K562 (cell line): ENCODE results near the gene CD276. TPM values are rescaled to one million over a fixed set of nuclear protein-coding genes. Genes with fewer than 3 reads are reported as not detected.
"Not testable (repeated sequence)": the region's sequence is repeated elsewhere in the genome, so short reads cannot be mapped to it uniquely, and the experiment has no call there.

Experiments
- ATAC-seq: fragments of 200-7000 bp; cut with Tn5 transposase; 3 replicates; pipeline ENCODE4 v1.9.1; 2020; ENCODE audit warnings: moderate library complexity
- BruUV-seq: library from RNA; stranded (reverse); fragments of 400-500 nt; replicated peaks from 2 replicates; lab custom pipeline; 2021; lab: Mats Ljungman, UMichigan
- CTCF ChIA-PET: fragments of 300-600 bp; formaldehyde crosslinking; extraction: SDS; loops from one replicate; lab custom pipeline; 2021; ENCODE audit warnings: low intra/inter-chr PET ratio; lab: Yijun Ruan, JAX
- POLR2A ChIA-PET: fragments of 300-600, 350-650 bp; sonication (Branson Sonifier 250); formaldehyde crosslinking; extraction: SDS; loops from one replicate; lab custom pipeline; 2021; ENCODE audit warnings: antibody characterized with exemption, inconsistent platforms; lab: Yijun Ruan, JAX
- DNase-seq, 4 experiments: peaks; one replicate each; pipeline versions ENCODE4 v3.0.0 to v3.0.0-alpha.2; 2011 to 2018; ENCODE audit warnings: low spot score in 3 of 4, mixed read lengths in 3 of 4; ENCODE audit errors: extremely low read depth in 1 of 4
- FAIRE-seq: peaks from 2 replicates; lab custom pipeline; 2011; peaks lifted over from hg19 to GRCh38; lab: Jason Lieb, UNC
- H2AFZ ChIP-seq: 2 replicates; pipeline ENCODE4 v1.6.0; 2011; ENCODE audit warnings: low read depth, low read length, control low read depth, inconsistent platforms
- H3K27ac ChIP-seq: fragments of 200-600 bp; 3 replicates; pipeline ENCODE4 v1.8.0; 2011; ENCODE audit warnings: low read depth, mild to moderate bottlenecking, control low read depth, inconsistent platforms, low read length, moderate library complexity, mixed read lengths; ENCODE audit errors: extremely low read depth
- H3K27me3 ChIP-seq, 2 experiments: fragments of 300-600 bp in 1 of 2; 2 replicates in 1 of 2; 3 replicates in 1 of 2; pipeline versions ENCODE4 v1.6.0 to v1.8.0; 2011; ENCODE audit warnings: inconsistent platforms in 2 of 2, low read length in 2 of 2, mild to moderate bottlenecking in 1 of 2, mixed read lengths in 1 of 2, moderate library complexity in 1 of 2; ENCODE audit not compliant: control insufficient read depth in 2 of 2, insufficient read depth in 2 of 2
- H3K36me3 ChIP-seq: fragments of 300-600 bp; 3 replicates; pipeline ENCODE4 v1.8.0; 2011; ENCODE audit warnings: mild to moderate bottlenecking, low read length, inconsistent platforms; ENCODE audit not compliant: control insufficient read depth, insufficient read depth
- H3K4me1 ChIP-seq, 2 experiments: fragments of 200-600 bp in 1 of 2; replicated peaks in 1 of 2; 2 replicates in 1 of 2; 3 replicates in 1 of 2; pipeline versions ENCODE4 v1.5.1 to v1.8.0; 2011; ENCODE audit warnings: inconsistent platforms in 2 of 2, low read length in 2 of 2, mild to moderate bottlenecking in 1 of 2, mixed read lengths in 1 of 2, moderate library complexity in 1 of 2; ENCODE audit not compliant: control insufficient read depth in 2 of 2, insufficient read depth in 2 of 2
- H3K4me2 ChIP-seq: 2 replicates; pipeline ENCODE4 v1.6.1; 2011; ENCODE audit warnings: low read length, control low read depth, inconsistent platforms, mixed read lengths; ENCODE audit not compliant: insufficient read depth
- H3K4me3 ChIP-seq: fragments of 200-600 bp; sonication (generic), shearing (Covaris generic); 2 replicates; pipeline ENCODE4 v1.5.1; 2016; ENCODE audit warnings: control low read depth, inconsistent platforms
- H3K79me2 ChIP-seq: fragments of 200-600 bp; 3 replicates; pipeline ENCODE4 v1.8.0; 2011; ENCODE audit warnings: low read length, inconsistent platforms; ENCODE audit not compliant: control insufficient read depth, insufficient read depth
- H3K9ac ChIP-seq, 2 experiments: 2 replicates each; pipeline versions ENCODE4 v1.6.0 to v1.6.1; 2011; ENCODE audit warnings: low read depth in 2 of 2, low read length in 2 of 2, control low read depth in 1 of 2, inconsistent platforms in 1 of 2, mild to moderate bottlenecking in 1 of 2, mixed read lengths in 1 of 2; ENCODE audit not compliant: insufficient read depth in 1 of 2
- H3K9me1 ChIP-seq: one replicate; pipeline ENCODE4 v1.6.0; 2011; ENCODE audit warnings: inconsistent platforms, mild to moderate bottlenecking, low read length, moderate library complexity; ENCODE audit not compliant: control insufficient read depth, insufficient read depth
- H3K9me3 ChIP-seq: replicated peaks from 2 replicates; pipeline ENCODE4 v1.5.1; 2011; ENCODE audit warnings: low read depth, low read length, inconsistent platforms; ENCODE audit not compliant: control insufficient read depth, insufficient read depth
- H4K20me1 ChIP-seq: replicated peaks from 2 replicates; pipeline ENCODE4 v1.6.1; 2011; ENCODE audit warnings: low read length, inconsistent platforms, mixed read lengths; ENCODE audit not compliant: control insufficient read depth, insufficient read depth
- MAZ ChIP-seq, 2 experiments: fragments of 450-650 bp in 1 of 2; sonication (generic) in 1 of 2; formaldehyde crosslinking; IDR thresholded peaks in 1 of 2; conservative IDR thresholded peaks in 1 of 2; 2 replicates each; pipeline versions ENCODE4 v1.4.0 to v1.5.0; 2020; ENCODE audit warnings: mild to moderate bottlenecking in 1 of 2, missing genetic modification reagents in 1 of 2
- RCOR1 ChIP-seq, 2 experiments: IDR thresholded peaks; 2 replicates each; pipeline ENCODE4 v1.6.1; 2012; ENCODE audit warnings: low read depth in 2 of 2, low read length in 2 of 2, borderline replicate concordance in 1 of 2, improper control_type of control experiment in 1 of 2
- WGBS: fragments of 100-300 bp; shearing (Covaris generic); methylation state at CpG from one replicate; pipeline ENCODE4 v1.1.6; 2016; ENCODE audit warnings: low coverage, mixed read lengths; ENCODE audit not compliant: insufficient coverage; ENCODE audit errors: missing lambda C conversion rate; 5-methylcytosine and 5-hydroxymethylcytosine counted together
- in situ Hi-C: fragments of 300-500 bp; cut with MboI; formaldehyde crosslinking; loops from 4 replicates; pipeline ENCODE4 v1.15.0; 2018; ENCODE audit warnings: inconsistent platforms, mixed read lengths
- intact Hi-C: fragments of 100-400 bp; cut with micrococcal nuclease; formaldehyde crosslinking; loops from 2 replicates; pipeline ENCODE4 v1.14.2; 2022
- polyA plus RNA-seq, 8 experiments: library from polyadenylated mRNA; depleted of rRNA in 4 of 8; stranded (reverse) in 5 of 8; unstranded in 3 of 8; fragments of >200 nt; fragmentation: Nextera tagmentation in 2 of 8; fragmentation: Illumina TruSeq in 1 of 8; extraction: Ambion mirVana in 2 of 8; extraction: Trizol in 1 of 8; gene quantifications; 2 replicates each; pipeline versions ENCODE4 v1.2.1 to v1.2.3, GENCODE V29; 2011 to 2014; ENCODE audit warnings: inconsistent platforms in 1 of 8, missing spikeins in 1 of 8
- total RNA-seq, 7 experiments: library from RNA; depleted of rRNA in 6 of 7; stranded (reverse); fragments of >200 nt in 6 of 7; fragmentation: Illumina TruSeq in 2 of 7; extraction: Trizol in 2 of 7; gene quantifications; 2 replicates each; pipeline versions ENCODE4 v1.2.1 to v1.2.3, GENCODE V29; 2011 to 2021; ENCODE audit warnings: low replicate concordance in 1 of 7
- TF ChIP-seq, protein P1 (sequence below): fragments of 450-650 bp; formaldehyde crosslinking; IDR thresholded peaks from 2 replicates; pipeline ENCODE4 v1.4.0; 2020; ENCODE audit warnings: mild to moderate bottlenecking, moderate library complexity
- TF ChIP-seq, protein P2 (sequence below), 3 experiments: IDR thresholded peaks in 2 of 3; conservative IDR thresholded peaks in 1 of 3; 2 replicates each; pipeline ENCODE4 v1.5.1; 2011 to 2012; ENCODE audit warnings: low read length in 3 of 3, mild to moderate bottlenecking in 3 of 3, control low read depth in 2 of 3, improper control_type of control experiment in 1 of 3, inconsistent platforms in 1 of 3, low read depth in 1 of 3, mixed read lengths in 1 of 3, moderate library complexity in 1 of 3; ENCODE audit not compliant: insufficient read depth in 2 of 3

The CD276 gene
- total and polyA plus RNA-seq, 9 of the 15 experiments (the other 6 are each of a cell fraction or from before 2014, with no cell fraction given), result 0.11 to 3.6 (median 2.3) TPM

DNA sequence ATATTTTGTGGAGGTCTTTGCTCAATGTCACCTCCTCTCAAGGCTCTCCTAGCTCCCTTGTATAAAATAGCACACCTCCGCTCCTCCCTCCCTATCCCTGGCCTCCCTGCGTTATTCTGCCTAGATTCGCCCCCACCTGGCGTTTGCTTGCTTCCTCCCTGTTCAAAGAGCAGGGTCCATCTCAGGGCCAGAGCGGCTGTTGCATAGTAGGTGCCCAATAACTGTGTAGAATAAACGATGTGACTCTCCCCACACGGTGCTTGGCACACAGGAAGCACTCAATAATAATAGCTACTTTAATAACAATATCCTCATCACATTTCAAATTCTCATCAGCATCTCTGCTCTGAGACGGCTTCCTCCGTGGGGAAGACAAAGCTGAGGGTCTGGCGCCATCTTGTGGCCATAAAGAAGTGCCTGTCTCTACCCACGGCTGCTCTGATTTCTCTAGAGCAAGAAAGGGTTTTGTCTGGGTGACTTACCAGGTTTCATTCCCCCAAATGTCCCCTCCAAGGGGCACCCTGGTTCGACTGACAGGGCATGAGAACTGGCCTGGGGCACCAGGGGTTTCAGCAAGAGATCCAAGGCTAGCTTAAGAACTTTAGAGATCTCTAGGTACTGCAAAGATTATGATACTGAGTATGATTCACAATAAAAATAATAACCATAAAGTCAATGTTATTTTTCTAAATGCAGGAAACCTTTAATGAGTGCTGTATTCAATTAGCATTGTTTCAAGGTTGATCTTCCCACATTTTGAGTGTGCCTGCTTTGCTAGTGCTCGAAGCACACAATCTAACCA, 16.1 kb downstream of the CD276 start (continued):
- TF ChIP-seq, protein P1, sequence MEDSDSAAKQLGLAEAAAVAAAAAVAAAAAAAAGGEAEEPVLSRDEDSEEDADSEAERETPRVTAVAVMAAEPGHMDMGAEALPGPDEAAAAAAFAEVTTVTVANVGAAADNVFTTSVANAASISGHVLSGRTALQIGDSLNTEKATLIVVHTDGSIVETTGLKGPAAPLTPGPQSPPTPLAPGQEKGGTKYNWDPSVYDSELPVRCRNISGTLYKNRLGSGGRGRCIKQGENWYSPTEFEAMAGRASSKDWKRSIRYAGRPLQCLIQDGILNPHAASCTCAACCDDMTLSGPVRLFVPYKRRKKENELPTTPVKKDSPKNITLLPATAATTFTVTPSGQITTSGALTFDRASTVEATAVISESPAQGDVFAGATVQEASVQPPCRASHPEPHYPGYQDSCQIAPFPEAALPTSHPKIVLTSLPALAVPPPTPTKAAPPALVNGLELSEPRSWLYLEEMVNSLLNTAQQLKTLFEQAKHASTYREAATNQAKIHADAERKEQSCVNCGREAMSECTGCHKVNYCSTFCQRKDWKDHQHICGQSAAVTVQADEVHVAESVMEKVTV (CRISPR knock-in tag), result peak; percentile 90
- TF ChIP-seq RCOR1 (IDR thresholded peaks at IDR 0.05; ENCODE audit: borderline replicate concordance in 1 of 2, low read depth in 2 of 2, low read length in 2 of 2), result 0 out of 4 replicates have a peak, but pooled peaks of 1 of the 2 experiments have one; percentile 42
- TF ChIP-seq, protein P2, sequence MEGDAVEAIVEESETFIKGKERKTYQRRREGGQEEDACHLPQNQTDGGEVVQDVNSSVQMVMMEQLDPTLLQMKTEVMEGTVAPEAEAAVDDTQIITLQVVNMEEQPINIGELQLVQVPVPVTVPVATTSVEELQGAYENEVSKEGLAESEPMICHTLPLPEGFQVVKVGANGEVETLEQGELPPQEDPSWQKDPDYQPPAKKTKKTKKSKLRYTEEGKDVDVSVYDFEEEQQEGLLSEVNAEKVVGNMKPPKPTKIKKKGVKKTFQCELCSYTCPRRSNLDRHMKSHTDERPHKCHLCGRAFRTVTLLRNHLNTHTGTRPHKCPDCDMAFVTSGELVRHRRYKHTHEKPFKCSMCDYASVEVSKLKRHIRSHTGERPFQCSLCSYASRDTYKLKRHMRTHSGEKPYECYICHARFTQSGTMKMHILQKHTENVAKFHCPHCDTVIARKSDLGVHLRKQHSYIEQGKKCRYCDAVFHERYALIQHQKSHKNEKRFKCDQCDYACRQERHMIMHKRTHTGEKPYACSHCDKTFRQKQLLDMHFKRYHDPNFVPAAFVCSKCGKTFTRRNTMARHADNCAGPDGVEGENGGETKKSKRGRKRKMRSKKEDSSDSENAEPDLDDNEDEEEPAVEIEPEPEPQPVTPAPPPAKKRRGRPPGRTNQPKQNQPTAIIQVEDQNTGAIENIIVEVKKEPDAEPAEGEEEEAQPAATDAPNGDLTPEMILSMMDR (IDR thresholded peaks at IDR 0.05 in 2 of 3, conservative IDR thresholded peaks at IDR 0.05 in 1 of 3; ENCODE audit: insufficient read depth in 2 of 3, low read depth in 1 of 3, low read length in 3 of 3), result peak; percentile 86 to 95 (median 92)
- TF ChIP-seq MAZ (CRISPR knock-in tag; conservative IDR thresholded peaks at IDR 0.05 in 1 of 2, IDR thresholded peaks at IDR 0.05 in 1 of 2), result 0 out of 4 replicates have a peak, but pooled peaks of 1 of the 2 experiments have one; percentile 16

DNA sequence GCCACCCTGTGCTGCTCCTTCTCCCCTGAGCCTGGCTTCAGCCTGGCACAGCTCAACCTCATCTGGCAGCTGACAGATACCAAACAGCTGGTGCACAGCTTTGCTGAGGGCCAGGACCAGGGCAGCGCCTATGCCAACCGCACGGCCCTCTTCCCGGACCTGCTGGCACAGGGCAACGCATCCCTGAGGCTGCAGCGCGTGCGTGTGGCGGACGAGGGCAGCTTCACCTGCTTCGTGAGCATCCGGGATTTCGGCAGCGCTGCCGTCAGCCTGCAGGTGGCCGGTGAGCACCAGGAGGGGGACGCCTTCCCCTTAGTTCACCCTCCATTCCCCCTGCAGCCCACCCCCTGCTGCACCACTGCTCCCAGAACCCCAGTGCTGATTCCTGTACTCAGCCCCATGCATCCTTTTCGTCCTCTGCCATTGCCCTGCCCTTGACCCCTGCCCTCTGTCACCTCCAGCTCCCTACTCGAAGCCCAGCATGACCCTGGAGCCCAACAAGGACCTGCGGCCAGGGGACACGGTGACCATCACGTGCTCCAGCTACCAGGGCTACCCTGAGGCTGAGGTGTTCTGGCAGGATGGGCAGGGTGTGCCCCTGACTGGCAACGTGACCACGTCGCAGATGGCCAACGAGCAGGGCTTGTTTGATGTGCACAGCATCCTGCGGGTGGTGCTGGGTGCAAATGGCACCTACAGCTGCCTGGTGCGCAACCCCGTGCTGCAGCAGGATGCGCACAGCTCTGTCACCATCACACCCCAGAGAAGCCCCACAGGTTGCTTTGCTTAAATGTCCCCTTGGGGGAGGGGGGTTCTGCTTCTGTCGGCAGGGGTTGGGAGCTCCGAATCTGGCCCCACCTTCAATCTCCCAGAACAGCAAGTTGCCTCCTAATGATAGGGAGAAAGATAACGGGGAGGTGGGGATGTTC, 18.4 kb downstream of the CD276 start:
- DNase-seq, H3K36me3 ChIP-seq, H2AFZ ChIP-seq, ATAC-seq, H3K27ac ChIP-seq, H3K9ac ChIP-seq, H3K9me1 ChIP-seq, H3K9me3 ChIP-seq, in situ Hi-C loops, H3K27me3 ChIP-seq, H3K4me2 ChIP-seq, FAIRE-seq, H3K79me2 ChIP-seq, H3K4me1 ChIP-seq, BruUV-seq, CTCF ChIA-PET, H3K4me3 ChIP-seq, POLR2A ChIA-PET: not testable (repeated sequence)
- WGBS, result 8% methylated on average over 12 of the region's 33 CpGs
- peaks cover 23% of the 10 kb centered on the region for H4K20me1 ChIP-seq
- intact Hi-C loops, result loop anchor here (5.0 kb wide), 1 partner anchor 395 kb away; no protein-coding TSS in a partner anchor

DNA sequence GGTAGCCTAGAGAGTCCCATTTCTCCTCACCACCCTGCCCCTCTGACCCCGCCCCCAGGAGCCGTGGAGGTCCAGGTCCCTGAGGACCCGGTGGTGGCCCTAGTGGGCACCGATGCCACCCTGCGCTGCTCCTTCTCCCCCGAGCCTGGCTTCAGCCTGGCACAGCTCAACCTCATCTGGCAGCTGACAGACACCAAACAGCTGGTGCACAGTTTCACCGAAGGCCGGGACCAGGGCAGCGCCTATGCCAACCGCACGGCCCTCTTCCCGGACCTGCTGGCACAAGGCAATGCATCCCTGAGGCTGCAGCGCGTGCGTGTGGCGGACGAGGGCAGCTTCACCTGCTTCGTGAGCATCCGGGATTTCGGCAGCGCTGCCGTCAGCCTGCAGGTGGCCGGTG, 19.4 kb downstream of the CD276 start:
- H3K9ac ChIP-seq, H3K4me3 ChIP-seq, H3K27ac ChIP-seq, POLR2A ChIA-PET, in situ Hi-C loops, H3K4me1 ChIP-seq, H2AFZ ChIP-seq, H3K9me3 ChIP-seq, DNase-seq, FAIRE-seq, BruUV-seq, H3K9me1 ChIP-seq, H3K79me2 ChIP-seq, H3K4me2 ChIP-seq, H3K36me3 ChIP-seq, H3K27me3 ChIP-seq, CTCF ChIA-PET, ATAC-seq: not testable (repeated sequence)
- 25% methylated on average over 16 of the region's 23 CpGs for WGBS
- peaks cover 23% of the 10 kb centered on the region for H4K20me1 ChIP-seq
- intact Hi-C loops, result loop anchor here (5.0 kb wide), 1 partner anchor 396 kb away; no protein-coding TSS in a partner anchor
